Right lobe of liver (tissue), 4 donors: Measurements from ENCODE around the gene TSKU.
A peak's percentile ranks its signal among the peaks of the same experiment; 100 is the strongest.
"Not testable (repeated sequence)": the region's sequence is repeated elsewhere in the genome, so short reads cannot be mapped to it uniquely, and the experiment has no call there.

Experiments
- CTCF ChIP-seq, 4 donors: fragments of 200-600 bp in 3 of 4; fragments of 450-650 bp in 1 of 4; IDR thresholded peaks; one replicate each; pipeline versions ENCODE4 v1.5.1 to v1.8.0; 2016 to 2022; ENCODE audit warnings: antibody characterized with exemption in 4 of 4, mild to moderate bottlenecking in 2 of 4
- POLR2A ChIP-seq: fragments of 450-650 bp; IDR thresholded peaks from one replicate; pipeline ENCODE4 v1.6.1; 2017; ENCODE audit warnings: antibody characterized with exemption, mild to moderate bottlenecking
- donor health status: DM: no; HTN: no; CAD: no.
- donor health status: DM: no; HTN: no; CAD: no.
- donor health status: DM: no; HTN: yes; CAD: no.

GRCh38 chr11:76733906-76734305 is 49.2 kb upstream of the TSKU start:
- peak; percentile 48 to 84 (median 53) for TF ChIP-seq CTCF (IDR thresholded peaks at IDR 0.05)
- TF ChIP-seq POLR2A: not testable (repeated sequence)
